ENCODE data around the gene SORCS3. TPM values are rescaled to one million over a fixed set of nuclear protein-coding genes. Genes with fewer than 3 reads are reported as not detected.

SORCS3 gene
- total RNA-seq, 1 experiment from 2014 or later, result not detected

DNA sequence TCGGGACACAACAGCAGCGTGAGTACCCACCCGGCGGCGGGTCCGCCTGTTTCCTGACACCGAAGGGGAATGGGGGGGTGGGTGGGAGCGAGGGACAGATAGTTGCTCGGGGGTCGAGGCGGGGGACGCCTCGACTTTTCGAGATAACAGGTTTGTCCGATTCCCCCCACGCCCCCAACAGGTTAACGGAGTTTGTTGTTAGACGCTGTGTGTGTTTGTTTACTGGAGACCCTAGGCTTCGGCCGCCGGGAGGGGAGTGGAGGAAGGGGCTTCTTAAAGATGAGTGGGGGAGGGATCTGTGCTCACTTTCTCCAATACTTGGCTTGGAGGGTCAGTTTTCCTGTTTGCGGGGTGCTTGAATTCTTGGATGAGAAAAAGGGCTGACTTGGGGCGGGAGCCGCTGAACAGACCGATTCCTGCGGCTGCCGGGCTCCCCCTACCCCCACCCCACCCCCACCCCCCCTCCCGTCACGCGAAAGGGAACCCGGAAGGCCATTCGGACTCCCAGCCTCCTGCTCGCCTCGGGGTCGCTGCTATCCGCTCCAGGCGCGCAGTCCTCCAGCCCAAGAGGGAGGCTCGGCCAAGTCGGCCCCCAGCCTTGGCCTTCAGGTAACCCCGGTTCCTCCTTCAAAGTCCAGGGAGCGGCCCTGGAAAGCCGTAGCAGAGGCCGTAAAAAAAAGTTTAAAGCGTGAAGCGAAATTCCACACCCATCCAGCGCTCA is 1.0 kb downstream of the SORCS3 start (continued):
- no peak for TF ChIP-seq SRF (IDR thresholded peaks at IDR 0.05; ENCODE audit: low read depth)

DNA sequence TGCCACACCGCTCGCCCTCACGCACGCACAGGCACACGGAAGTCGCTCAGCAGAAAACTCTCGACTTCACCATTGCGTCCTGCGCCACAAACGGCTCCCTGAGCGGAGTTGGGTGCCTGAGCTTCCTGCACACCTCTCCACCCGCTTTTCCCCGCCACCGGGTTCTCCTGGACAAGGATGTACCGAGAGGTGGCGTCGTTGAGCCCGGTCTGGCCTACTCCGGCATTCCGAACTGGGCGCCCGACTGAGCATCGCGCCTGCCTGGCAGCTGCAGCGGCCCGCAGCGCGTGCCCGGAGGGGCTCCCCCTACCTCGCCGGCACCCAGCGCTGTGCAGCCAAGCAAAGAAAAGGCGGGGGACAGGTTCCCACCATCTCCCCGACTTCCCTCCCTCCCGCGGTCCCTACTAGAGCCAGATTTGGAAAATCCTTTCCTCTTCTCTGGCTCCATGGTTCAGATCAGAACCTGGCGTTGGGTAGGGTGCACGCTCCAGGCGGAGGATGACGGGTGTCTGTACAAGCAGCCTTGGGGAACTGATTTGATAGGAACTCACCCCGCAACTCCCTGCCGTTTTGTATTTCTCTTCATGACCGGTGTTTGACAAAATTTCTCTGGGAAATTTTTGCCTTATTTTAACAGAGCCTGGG is 1.7 kb downstream of the SORCS3 start:
- no peak overlapping the region for H3K27ac ChIP-seq (ENCODE audit: low read depth, low read length)
- no peak for TF ChIP-seq ZFX (IDR thresholded peaks at IDR 0.05)
- no peak for TF ChIP-seq EZH2 (IDR thresholded peaks at IDR 0.05)
- TF ChIP-seq, protein P1, sequence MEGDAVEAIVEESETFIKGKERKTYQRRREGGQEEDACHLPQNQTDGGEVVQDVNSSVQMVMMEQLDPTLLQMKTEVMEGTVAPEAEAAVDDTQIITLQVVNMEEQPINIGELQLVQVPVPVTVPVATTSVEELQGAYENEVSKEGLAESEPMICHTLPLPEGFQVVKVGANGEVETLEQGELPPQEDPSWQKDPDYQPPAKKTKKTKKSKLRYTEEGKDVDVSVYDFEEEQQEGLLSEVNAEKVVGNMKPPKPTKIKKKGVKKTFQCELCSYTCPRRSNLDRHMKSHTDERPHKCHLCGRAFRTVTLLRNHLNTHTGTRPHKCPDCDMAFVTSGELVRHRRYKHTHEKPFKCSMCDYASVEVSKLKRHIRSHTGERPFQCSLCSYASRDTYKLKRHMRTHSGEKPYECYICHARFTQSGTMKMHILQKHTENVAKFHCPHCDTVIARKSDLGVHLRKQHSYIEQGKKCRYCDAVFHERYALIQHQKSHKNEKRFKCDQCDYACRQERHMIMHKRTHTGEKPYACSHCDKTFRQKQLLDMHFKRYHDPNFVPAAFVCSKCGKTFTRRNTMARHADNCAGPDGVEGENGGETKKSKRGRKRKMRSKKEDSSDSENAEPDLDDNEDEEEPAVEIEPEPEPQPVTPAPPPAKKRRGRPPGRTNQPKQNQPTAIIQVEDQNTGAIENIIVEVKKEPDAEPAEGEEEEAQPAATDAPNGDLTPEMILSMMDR (IDR thresholded peaks at IDR 0.05 in 2 of 3, conservative IDR thresholded peaks at IDR 0.05 in 1 of 3; ENCODE audit: borderline replicate concordance in 1 of 3, insufficient read depth in 1 of 3, low read depth in 2 of 3, low read length in 2 of 3), result peak in 1 of 3 experiments; percentile 16; a peak in 1 of 6 replicates
- peak; percentile 21; the same call in 1 of the 2 replicates for TF ChIP-seq RAD21 (IDR thresholded peaks at IDR 0.05; ENCODE audit: low read depth)
- no peak for TF ChIP-seq EZH2phosphoT487 (IDR thresholded peaks at IDR 0.05; ENCODE audit: borderline replicate concordance)
- TF ChIP-seq ZNF274 (IDR thresholded peaks at IDR 0.05; ENCODE audit: low read depth, low read length), result no peak
- ATAC-seq, result 0 out of 2 replicates have a peak, but pooled peaks have one; percentile 40
- intact Hi-C loops (cut with micrococcal nuclease), result no loop called here
- no peak overlapping the region for H3K4me3 ChIP-seq (replicated peaks in 1 of 2; ENCODE audit: low read depth in 1 of 2, low read length in 2 of 2)
- no peak for DNase-seq (ENCODE audit: low read depth, low spot score)
- no peaks in the 10 kb centered on the region for H3K9me2 ChIP-seq (ENCODE audit: insufficient read depth)
- H3K4me2 ChIP-seq (ENCODE audit: low read length), result no peak overlapping the region
- POLR2A ChIA-PET, result no interaction called here
- no peaks in the 10 kb centered on the region for H3K9me3 ChIP-seq (ENCODE audit: control insufficient read depth in 1 of 2, insufficient read depth in 1 of 2, low read depth in 1 of 2, low read length in 2 of 2)
- CTCF ChIA-PET, result no interaction called here
- H3K27me3 ChIP-seq (ENCODE audit: insufficient read depth, low read length), result peaks cover 36% of the 10 kb centered on the region
- no peaks in the 10 kb centered on the region for H4K20me1 ChIP-seq (ENCODE audit: insufficient read depth)
- H3K4me1 ChIP-seq (ENCODE audit: control insufficient read depth in 1 of 2, insufficient read depth in 2 of 2, low read length in 2 of 2), result no peaks in the 10 kb centered on the region
- no peaks in the 10 kb centered on the region for H3K79me2 ChIP-seq (ENCODE audit: insufficient read depth, low read length)
- no peaks in the 10 kb centered on the region for H3K36me3 ChIP-seq (ENCODE audit: control insufficient read depth in 1 of 2, insufficient read depth in 2 of 2, low read length in 2 of 2)
- no peak overlapping the region for H3K9ac ChIP-seq (ENCODE audit: low read length)
- RAD21 ChIA-PET (ENCODE audit: low non-redundant PET in 1 of 2, low total read pairs in 2 of 2, uncharacterized antibody in 2 of 2, unreplicated experiment in 2 of 2), result no interaction called here
- no TSS peak for BruUV-seq (replicated peaks)
- no peak overlapping the region for H2AFZ ChIP-seq (ENCODE audit: low read depth, low read length, poor library complexity, severe bottlenecking)
